ENCODE measurements around the gene PTRH2.
"Not testable (repeated sequence)": the region's sequence is repeated elsewhere in the genome, so short reads cannot be mapped to it uniquely, and the experiment has no call there.

The PTRH2 gene

DNA sequence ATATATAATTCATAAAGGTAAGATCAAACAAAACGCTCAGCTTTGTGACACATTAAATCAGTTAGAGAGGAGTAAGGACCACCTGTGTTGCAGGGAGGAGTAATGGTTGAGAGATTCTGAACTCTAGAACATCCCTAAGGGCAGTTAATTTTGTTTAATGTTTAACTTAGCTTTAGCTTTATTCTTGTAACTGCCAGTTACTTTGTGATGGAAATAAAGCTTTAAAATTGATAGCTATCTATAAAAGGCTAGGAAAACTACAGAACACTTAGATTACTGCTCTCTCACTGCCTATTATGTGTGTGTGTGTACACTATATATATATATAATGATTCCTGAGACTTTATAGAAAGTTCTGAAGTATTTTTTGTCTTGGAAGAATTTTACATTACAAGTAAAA is 37.8 kb downstream of the PTRH2 start:
- DNase-seq (ENCODE audit: low read depth, low spot score) = no peak

DNA sequence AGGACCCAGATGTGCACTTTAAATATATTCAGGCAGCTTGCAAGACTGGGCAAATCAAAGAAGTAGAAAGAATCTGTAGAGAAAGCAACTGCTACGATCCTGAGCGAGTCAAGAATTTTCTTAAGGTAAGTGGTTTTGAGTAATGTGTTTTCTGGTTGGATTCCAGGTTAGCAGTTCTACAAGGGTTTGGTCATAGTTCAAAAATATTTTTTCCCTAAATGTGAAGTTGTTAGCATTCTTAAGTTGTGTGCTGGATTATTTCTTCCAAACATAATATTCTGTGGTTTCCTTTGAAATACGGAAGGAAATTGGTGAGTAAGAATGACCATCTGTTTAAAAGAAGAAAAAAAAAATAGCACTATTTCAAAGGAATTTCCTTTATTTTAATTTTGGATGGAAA is 38.4 kb downstream of the PTRH2 start:
- DNase-seq (ENCODE audit: low read depth, low spot score) = no peak

GRCh38 chr17:59666235-59666634 is 41.0 kb downstream of the PTRH2 start:
- no peak for DNase-seq (ENCODE audit: low read depth, low spot score)

DNA sequence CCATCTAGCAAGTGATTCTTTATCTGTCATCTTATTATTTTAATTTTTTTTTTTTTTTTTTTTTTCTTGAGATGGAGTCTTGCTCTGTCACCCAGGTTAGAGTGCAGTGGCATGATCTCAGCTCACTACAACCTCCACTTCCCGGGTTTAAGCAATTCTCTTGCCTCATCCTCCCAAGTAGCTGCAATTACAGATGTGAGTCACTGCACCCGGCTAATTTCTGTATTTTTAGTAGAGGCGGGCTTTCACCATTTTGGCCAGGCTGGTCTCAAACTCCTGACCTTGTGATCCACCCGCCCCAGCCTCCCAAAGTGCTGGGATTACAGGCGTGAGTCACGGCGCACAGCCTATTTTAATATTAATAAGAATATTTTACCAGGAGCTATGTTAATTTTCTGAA is 50.6 kb downstream of the PTRH2 start:
- not testable (repeated sequence) for DNase-seq (ENCODE audit: low read depth, low spot score)

DNA sequence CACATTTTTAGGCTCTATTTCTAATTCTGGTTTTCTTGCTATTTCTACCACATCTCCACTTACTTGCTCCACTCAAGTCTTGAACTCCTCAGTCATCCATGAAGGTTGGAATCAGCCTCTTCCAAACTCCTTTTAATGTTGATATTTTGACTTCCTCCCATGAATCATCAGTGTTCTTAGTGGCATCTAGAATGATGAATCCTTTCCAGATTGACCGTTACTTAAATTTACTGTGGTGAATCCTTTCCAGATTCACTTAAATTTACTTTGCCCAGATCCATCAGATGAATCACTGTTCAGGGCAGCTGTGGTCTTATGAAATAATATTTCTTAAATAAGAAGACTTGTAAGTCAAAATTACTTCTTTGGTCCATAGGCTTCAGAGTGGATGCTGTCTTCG is 55.1 kb downstream of the PTRH2 start:
- no peak for DNase-seq (ENCODE audit: low read depth, low spot score)

GRCh38 chr17:59651346-59651745 is 55.9 kb downstream of the PTRH2 start:
- DNase-seq (ENCODE audit: low read depth, low spot score) = no peak

DNA sequence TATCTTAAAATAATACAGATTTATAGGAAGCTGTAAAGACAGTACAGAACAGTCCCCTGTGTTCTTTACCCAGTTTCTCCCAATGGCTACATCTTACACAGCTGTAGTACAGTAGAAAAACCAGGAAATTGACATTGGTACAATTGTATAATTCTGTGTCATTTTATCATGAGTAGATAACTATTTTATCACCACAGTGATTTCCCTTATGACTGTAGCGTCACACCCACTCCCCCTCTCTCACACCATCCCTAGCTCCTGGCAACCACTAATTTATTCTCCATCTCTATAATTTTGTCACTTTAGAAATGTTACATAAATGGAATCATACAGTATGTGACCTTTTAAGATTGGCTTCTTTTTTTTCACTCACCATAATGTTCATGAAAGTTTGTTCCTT is 56.6 kb downstream of the PTRH2 start:
- DNase-seq (ENCODE audit: low read depth, low spot score) = no peak

DNA sequence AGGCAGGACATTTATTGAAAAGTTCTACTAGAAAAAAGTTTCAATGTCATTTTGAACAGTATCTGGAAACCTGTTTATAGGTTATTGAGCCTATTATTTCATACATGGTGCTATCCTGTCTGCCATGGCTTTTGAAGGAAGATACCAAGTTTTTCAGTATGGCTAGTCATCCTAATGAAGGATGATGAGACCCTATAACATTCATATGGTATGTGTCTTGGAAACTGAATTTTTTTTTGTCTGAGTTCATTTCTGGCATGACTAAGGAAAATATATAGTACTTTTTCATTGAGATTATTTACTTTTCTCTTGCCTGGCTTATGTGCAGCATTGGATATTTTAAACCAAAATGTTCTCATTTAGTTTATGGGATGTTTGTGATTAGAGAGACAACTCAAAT is 57.3 kb downstream of the PTRH2 start:
- no peak for DNase-seq (ENCODE audit: low read depth, low spot score)

Data from ELF-1 (cell line).